Ovary (tissue), 9 donors: ENCODE measurements around the gene CCDC86. TPM values are rescaled to one million over a fixed set of nuclear protein-coding genes. Genes with fewer than 3 reads are reported as not detected.

Experiments used
- DNase-seq, 5 donors: peaks; one replicate each; pipeline ENCODE4 v3.0.0-alpha.2; 2019 to 2020
- H3K27ac ChIP-seq, 2 donors: fragments of 200-600 bp; one replicate each; pipeline versions ENCODE4 v1.5.1 to v1.8.0; 2019 to 2022
- H3K27me3 ChIP-seq: fragments of 200-600 bp; one replicate; pipeline ENCODE4 v1.8.0; 2022
- H3K36me3 ChIP-seq: fragments of 200-600 bp; sonication (generic); one replicate; pipeline ENCODE4 v1.5.1; 2019
- H3K4me1 ChIP-seq: one replicate; pipeline ENCODE4 v1.8.1; 2013; ENCODE audit warnings: mild to moderate bottlenecking, moderate library complexity; ENCODE audit not compliant: insufficient read depth
- H3K4me3 ChIP-seq: fragments of 200-600 bp; sonication (generic); one replicate; pipeline ENCODE4 v1.5.1; 2017
- H3K9me3 ChIP-seq, 2 donors: fragments of 200-600 bp in 1 of 2; sonication (generic) in 1 of 2; one replicate each; pipeline versions ENCODE4 v1.5.1 to v1.8.1; 2013 to 2019; ENCODE audit warnings: mild to moderate bottlenecking in 1 of 2, moderate library complexity in 1 of 2
- EP300 ChIP-seq: sonication (generic); formaldehyde crosslinking; IDR thresholded peaks from one replicate; pipeline ENCODE4 v1.6.1; 2017; ENCODE audit warnings: antibody characterized with exemption
- POLR2A ChIP-seq: fragments of 450-650 bp; IDR thresholded peaks from one replicate; pipeline ENCODE4 v1.6.1; 2017; ENCODE audit warnings: antibody characterized with exemption, mild to moderate bottlenecking, moderate library complexity
- WGBS, 3 donors: extraction: QIAGEN DNeasy Blood & Tissue Kit in 1 of 3; methylation state at CpG; one replicate each; pipeline versions ENCODE4 v1.1.5 to v1.1.7; 2013 to 2017; 5-methylcytosine and 5-hydroxymethylcytosine counted together
- intact Hi-C, 4 donors: fragments of 100-400 bp; cut with DNase I; formaldehyde crosslinking; loops; one replicate each; pipeline versions ENCODE4 v1.11.0 to v1.15.1; 2022 to 2023
- polyA plus RNA-seq, 2 donors: library from polyadenylated mRNA; stranded (reverse); fragments of 200-250 nt in 1 of 2; fragments of 350-450 nt in 1 of 2; fragmentation: Illumina TruSeq in 1 of 2; extraction: RNeasy Lipid Tissue Mini Kit (QIAGEN cat#74804) in 1 of 2; gene quantifications; one replicate each; pipeline ENCODE4 v1.2.3, GENCODE V29; 2013 to 2014
- total RNA-seq, 7 donors: library from RNA; depleted of rRNA in 2 of 7; stranded (reverse); fragments of >200 nt in 2 of 7; fragmentation: NEBNext Ultra II Directional in 3 of 7; extraction: Animal tissue kit (Norgen Biotek cat#: 25700) in 3 of 7; gene quantifications; one replicate each; pipeline versions ENCODE4 v1.1.0 to v1.2.4, GENCODE V29; 2016 to 2023
- TF ChIP-seq, protein P1 (sequence below), 3 donors: fragments of 450-650 bp in 2 of 3; fragments of 200-600 bp in 1 of 3; IDR thresholded peaks; one replicate each; pipeline versions ENCODE4 v1.5.1 to v1.8.0; 2016 to 2022; ENCODE audit warnings: antibody characterized with exemption in 3 of 3, mild to moderate bottlenecking in 1 of 3
- donor health status: DM: no; HTN: no; CAD: no; lungs with moderate emphysema.
- donor health status: DM: no; HTN: no; CAD: no.
- donor health status: Bipolar disorder and iron deficiency.
- donor health status: DM: yes; HTN: yes; CAD: no.
- donor health status: DM: no; HTN: no; CAD: no.
- donor health status: DM: yes; HTN: yes; CAD: no.

Gene CCDC86
- total and polyA plus RNA-seq, 9 donors, result 7.0 to 32.9 (median 19.8) TPM

DNA sequence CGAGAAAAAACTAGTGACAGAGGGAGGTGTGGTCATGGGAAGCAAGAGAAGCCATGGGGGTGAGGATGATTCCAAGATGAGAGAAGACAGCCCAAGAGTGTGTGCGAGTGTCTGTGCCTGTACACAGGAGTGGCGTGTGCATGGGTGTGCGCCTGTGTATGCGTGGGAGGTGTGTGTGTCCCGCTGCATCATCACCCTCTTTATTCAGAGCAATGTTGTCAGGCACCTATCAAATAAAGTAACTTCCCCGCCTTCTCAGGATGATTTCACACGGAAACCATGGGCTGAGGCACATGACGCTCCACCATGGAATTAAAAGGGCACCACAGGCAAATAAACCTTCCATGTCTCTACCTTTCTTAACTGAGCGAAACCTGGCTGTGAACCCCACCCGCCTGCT lies 32.2 kb upstream of the CCDC86 start:
- H3K36me3 ChIP-seq, result no peaks in the 10 kb centered on the region
- no peaks in the 10 kb centered on the region for H3K27me3 ChIP-seq
- H3K4me3 ChIP-seq, result no peak overlapping the region
- no peak for TF ChIP-seq EP300
- TF ChIP-seq, protein P1, sequence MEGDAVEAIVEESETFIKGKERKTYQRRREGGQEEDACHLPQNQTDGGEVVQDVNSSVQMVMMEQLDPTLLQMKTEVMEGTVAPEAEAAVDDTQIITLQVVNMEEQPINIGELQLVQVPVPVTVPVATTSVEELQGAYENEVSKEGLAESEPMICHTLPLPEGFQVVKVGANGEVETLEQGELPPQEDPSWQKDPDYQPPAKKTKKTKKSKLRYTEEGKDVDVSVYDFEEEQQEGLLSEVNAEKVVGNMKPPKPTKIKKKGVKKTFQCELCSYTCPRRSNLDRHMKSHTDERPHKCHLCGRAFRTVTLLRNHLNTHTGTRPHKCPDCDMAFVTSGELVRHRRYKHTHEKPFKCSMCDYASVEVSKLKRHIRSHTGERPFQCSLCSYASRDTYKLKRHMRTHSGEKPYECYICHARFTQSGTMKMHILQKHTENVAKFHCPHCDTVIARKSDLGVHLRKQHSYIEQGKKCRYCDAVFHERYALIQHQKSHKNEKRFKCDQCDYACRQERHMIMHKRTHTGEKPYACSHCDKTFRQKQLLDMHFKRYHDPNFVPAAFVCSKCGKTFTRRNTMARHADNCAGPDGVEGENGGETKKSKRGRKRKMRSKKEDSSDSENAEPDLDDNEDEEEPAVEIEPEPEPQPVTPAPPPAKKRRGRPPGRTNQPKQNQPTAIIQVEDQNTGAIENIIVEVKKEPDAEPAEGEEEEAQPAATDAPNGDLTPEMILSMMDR (IDR thresholded peaks at IDR 0.05), result no peak
- no peak for TF ChIP-seq POLR2A
- DNase-seq, result no peak
- H3K9me3 ChIP-seq, result no peaks in the 10 kb centered on the region
- H3K27ac ChIP-seq, result no peak overlapping the region
- H3K4me1 ChIP-seq, result no peaks in the 10 kb centered on the region
- WGBS, 3 donors, result 81 to 90% (median 88%) methylated on average over 11 of the region's 11 CpGs
- intact Hi-C loops, result no loop called here

DNA sequence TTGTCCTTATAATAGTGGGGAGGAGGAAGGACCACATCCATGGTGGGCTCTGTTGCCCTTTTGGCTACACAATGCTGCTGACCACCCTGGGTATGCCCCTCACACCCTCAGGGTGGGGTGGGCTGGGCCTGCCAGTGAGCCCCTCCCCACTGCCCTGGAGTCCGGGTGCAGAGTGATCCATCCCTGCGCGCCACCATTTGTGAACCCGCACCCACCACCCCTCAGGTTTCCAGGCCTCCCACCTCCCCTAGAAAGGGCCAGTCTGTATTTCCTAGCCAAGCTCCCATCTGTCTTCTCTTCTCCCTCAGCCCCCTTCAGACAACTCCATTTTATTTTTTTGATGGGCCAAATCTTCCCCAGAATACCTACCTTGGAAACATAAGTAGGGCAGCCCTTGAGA lies 31.8 kb upstream of the CCDC86 start:
- H3K27me3 ChIP-seq, result no peaks in the 10 kb centered on the region
- no peaks in the 10 kb centered on the region for H3K9me3 ChIP-seq
- WGBS, 3 donors, result 86 to 90% (median 90%) methylated on average over 4 of the region's 4 CpGs
- H3K27ac ChIP-seq, result no peak overlapping the region
- no peak overlapping the region for H3K4me3 ChIP-seq
- H3K36me3 ChIP-seq, result no peaks in the 10 kb centered on the region
- TF ChIP-seq POLR2A (no peak), EP300 (no peak)
- intact Hi-C loops, result no loop called here
- no peak for DNase-seq
- H3K4me1 ChIP-seq, result no peaks in the 10 kb centered on the region

DNA sequence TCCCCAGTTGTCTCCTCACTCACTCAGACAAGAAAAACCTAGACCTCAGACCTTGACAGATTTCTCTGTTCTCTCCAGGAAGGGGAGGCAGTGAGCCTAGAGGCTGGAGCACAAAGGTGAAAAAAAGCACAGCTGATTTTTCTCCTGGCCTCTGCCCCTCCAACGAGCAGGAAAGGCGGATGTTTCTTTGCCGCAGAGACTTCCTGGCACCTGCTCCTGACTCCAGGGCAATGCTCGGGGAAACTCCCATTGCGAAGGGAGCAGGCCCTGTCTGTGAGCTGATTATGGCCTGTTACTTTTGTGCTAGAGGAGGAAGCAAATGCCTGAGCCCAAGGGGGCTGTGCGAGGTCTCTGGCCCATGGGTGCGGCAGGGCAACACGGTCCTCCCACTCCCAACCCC lies 31.3 kb upstream of the CCDC86 start:
- Histone ChIP-seq H3K4me1 (no peaks in the 10 kb centered on the region), H3K4me3 (no peak overlapping the region), H3K9me3 (no peaks in the 10 kb centered on the region), H3K27me3 (no peaks in the 10 kb centered on the region), H3K36me3 (no peaks in the 10 kb centered on the region), H3K27ac (no peak overlapping the region)
- TF ChIP-seq POLR2A, result no peak
- intact Hi-C loops, result no loop called here
- DNase-seq, result no peak
- WGBS, 3 donors, result 39 to 57% (median 51%) methylated on average over 8 of the region's 8 CpGs

DNA sequence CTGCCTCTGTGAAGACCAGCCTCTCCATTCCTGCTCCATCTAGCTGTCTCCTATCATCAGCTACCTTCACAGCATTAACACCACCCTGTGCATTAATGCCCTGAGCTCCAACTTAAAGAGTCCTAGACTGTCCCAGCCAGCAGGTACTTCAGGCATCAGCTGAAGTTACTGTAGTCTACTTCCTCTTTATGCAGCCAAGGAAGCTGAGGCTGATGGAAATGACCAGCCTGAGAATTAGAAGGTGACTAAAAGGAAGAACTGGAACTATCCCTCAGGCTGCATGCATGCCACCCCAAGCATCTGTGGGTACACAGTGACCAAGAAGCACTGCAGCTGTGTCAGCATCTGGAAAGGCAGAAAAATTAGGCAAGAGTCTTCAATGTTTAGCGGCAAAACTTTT lies 28.6 kb upstream of the CCDC86 start:
- H3K9me3 ChIP-seq, result no peaks in the 10 kb centered on the region
- TF ChIP-seq EP300, result no peak
- no peak for TF ChIP-seq POLR2A
- TF ChIP-seq, protein P1 (IDR thresholded peaks at IDR 0.05), result no peak
- no peaks in the 10 kb centered on the region for H3K36me3 ChIP-seq
- H3K4me1 ChIP-seq, result no peaks in the 10 kb centered on the region
- 95 to 100% (median 97%) methylated on average over 1 of the region's 1 CpG for WGBS, 3 donors
- no peak overlapping the region for H3K4me3 ChIP-seq
- intact Hi-C loops, result no loop called here
- H3K27me3 ChIP-seq, result no peaks in the 10 kb centered on the region
- no peak for DNase-seq
- no peak overlapping the region for H3K27ac ChIP-seq

DNA sequence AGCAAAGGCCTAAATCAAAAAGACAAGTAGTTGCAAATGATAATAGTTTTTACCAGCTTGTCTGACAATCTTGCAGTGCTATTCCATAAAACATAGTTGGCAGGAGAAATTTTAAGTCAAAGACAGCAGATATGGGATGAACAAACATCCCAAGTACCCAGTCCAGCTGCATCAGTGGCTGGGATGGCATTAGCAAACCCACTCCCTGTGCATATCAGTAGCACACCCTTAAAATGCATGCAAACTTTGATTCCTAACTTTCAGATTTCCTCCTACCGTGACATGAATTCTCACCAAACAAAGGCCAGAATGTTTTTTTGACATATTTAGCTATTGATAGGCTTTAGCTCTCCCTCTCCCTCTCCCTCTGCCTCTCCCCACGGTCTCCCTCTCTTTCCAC lies 27.8 kb upstream of the CCDC86 start:
- intact Hi-C loops, result no loop called here
- Histone ChIP-seq H3K9me3 (no peaks in the 10 kb centered on the region), H3K27me3 (no peaks in the 10 kb centered on the region), H3K36me3 (no peaks in the 10 kb centered on the region), H3K4me1 (no peaks in the 10 kb centered on the region), H3K27ac (no peak overlapping the region), H3K4me3 (no peak overlapping the region)
- TF ChIP-seq EP300, result no peak
- TF ChIP-seq POLR2A, result no peak
- TF ChIP-seq, protein P1 (IDR thresholded peaks at IDR 0.05), result no peak
- no peak for DNase-seq
- WGBS, 3 donors, result 87 to 89% (median 87%) methylated on average over 2 of the region's 2 CpGs
